ENCODE data around the gene PSAP.

PSAP gene

DNA sequence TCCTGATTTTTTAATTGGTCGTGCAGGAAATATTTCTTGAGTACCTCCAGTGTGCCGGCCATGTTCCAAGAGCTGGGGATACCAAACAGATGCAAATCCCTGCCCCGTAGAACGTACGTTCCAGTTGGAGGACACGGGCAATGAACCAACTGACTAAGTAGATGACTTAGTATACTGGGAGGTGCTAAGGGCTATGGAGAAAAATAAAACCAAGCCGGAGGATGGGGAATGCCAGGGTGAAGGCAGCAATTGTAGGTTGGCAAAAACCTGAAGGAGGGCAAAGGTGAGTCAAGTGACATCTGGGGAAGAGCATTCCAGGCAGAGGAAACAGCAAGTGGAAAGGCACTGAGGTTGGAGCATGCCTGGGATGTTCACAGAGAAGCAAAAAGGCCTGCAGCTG lies 70.9 kb downstream of the PSAP start:
- DNase-seq: no peak

DNA sequence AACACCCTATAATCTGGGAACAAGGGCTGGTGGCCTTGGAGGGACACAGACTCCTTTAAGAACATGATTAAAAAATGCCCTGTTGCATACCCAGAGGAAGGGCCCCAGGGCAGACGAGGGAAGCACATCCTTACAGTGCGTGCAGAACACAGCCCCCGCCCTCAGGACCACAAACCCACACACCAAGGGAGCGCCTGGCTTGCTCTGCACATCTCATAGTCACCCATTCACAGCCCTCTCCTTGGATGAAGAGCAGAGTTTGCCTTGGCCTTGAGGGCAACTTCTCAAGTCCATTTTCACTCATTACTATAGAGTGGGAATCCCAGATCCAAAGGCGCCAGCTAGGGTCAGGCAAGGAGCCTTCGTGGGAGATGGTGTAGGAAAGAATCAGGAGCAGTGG lies 71.4 kb downstream of the PSAP start:
- no peak for DNase-seq

DNA sequence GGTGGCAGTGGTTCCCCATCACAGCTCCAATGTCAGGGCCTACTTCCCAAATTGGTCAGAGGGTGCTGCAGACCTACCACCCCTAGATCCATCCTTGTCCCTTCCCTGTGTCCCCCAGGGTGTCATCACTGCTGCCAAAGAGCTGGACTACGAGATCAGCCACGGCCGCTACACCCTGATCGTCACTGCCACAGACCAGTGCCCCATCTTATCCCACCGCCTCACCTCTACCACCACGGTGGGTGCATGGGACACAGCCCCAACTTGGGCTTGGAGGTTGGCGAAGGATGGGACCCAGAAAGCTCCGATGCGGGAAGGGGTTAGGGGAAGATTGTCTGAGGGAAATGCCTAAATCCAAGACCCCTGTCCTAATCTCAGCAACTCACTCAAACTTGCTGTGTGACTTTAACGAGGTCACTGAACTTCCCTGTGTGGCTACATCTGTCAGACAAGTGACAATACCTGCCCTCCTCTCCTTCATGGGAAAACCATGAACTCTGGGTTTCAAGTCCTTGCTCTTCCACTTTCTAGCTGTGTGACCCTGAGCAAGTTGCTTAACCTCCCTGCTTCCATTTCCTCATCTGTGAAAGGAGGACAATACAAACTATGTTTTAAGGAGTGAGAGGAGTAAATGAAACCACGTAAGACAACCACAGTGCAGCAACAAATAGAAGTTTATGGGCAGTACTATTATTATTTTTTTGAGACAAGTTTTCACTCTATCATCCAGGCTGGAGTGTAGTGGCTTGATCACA lies 72.8 kb downstream of the PSAP start:
- DNase-seq: no peak

GRCh38 chr10:71777213-71777985 lies 73.7 kb downstream of the PSAP start:
- DNase-seq: no peak

DNA sequence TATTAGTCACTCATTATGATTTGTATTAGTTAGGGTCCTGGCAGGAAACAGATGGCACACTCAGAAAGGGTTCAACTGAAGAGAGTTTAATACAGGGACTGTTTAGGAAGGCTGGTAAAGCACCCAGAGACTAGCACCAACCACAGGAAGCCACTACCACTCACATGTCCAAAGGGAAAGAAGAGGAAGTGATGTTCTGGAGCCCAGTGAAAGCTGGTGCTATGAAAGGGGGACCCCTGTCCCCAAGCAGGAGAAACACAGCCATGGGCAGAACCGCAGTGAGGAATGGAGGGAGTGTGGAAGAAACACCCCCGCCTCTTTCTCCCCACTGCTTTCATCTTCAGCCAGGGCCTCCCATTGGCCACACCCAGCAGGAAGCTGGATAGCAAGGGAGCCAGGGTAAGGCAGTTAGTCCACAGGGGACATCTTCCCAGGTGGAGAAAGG lies 74.5 kb downstream of the PSAP start:
- DNase-seq: no peak

- DNase-seq: no peak
Measured at GRCh38 chr10:71774916-71775702, 75.9 kb downstream of the PSAP start.

DNA sequence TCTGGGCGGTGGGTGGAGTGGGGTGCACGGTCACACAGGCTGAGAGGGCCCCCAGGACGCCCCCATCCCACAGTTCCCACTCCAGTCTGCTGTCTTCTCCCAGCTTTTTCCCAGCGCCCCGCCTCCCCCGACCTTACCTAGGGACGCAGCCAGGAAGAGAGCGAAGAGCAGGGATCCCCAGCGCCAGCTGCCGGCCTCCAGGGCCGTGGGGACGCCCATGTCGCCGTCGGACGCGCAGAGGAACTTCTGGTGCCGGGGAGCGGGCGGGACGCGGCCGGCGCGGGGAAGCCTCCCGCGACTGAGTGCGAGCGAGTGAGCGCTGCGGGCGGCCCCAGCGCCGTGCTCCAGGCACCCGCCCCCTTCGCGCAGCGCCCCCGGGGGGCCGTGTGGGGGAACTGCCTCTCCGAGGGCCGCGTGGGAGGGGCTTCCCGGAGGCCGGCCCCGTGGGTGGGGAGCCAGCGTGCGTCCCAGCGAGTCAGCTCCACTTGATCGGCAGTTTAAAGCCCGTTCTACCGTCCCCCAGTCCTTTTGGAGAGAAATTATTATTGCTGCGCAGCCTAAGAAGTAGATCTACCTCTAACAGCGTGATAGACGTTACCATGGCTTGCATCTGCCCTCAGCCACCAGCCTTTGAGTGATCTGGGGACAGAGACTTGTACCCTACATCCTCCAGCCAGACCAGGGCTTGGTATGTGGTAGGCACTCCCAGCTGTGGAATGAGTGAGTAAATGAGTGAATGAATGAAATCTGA lies 77.7 kb downstream of the PSAP start, which contains the start of gene VSIR:
Gene VSIR, minus strand, starts transcription at position 300 of the 751 bp plus-strand sequence. Its CDS starts 81 bp downstream, at position 219.
- no peak for DNase-seq

DNA sequence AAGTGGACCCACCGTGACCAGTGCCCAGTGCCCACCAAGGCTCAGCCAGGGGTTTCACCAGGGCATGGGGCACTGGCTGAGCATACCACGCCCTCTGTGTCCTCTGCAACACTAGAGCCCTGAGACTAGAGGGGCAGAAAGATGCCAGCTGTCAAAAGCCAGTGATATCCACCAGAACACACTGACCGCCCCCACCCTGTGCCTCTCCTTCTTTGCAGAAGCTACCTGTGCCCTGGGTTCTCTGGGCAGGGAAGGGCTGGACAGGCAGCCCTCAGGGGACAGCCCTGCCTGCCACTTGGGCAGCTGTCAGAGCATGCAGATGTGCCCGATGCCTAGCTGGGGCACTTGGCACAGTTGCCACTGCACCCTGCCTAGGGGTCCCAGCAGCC lies 78.2 kb downstream of the PSAP start:
- no peak for DNase-seq

GRCh38 chr10:71771821-71772617 lies 79.0 kb downstream of the PSAP start:
- DNase-seq: no peak

DNA sequence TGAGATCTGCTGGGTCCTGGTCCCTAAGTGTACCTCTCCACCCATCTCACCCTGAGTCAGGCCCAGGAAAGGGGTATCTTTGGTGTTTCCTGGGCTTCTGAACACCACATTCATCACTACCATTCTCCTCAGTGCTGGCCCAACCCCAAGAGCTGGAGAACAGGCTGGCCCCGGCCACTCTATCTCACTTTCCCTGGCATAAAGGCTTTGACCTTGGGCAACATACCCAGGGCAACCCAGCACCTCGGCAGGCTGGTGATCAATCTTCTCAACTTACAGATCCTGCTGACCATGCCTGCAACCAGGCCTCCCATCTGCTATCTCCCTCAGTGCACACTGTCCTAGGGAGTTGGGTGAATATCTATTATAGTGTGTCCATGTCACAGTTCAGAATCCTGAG lies 79.8 kb downstream of the PSAP start:
- no peak for DNase-seq

- no peak for DNase-seq
Measured at GRCh38 chr10:71770789-71771188, 80.3 kb downstream of the PSAP start.

DNA sequence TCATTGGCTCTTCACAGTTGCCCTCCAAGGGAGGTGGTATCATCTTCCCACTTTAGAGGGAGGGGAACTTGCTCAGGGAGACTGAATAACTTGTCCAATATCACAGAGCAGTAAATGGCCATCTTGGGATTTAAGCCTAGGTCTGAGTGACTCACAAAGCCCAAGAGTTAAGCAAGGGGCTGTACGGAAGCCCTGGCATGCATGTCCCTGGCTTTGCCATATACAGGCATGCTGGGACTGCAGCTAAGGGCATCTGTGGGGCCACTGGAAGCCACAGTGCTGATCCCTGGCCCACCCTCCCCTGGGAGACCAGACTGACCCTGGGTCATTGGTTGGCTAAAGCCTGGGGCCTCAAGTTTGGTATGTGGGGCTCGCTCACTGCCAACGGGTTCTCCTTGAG lies 80.8 kb downstream of the PSAP start:
- no peak for DNase-seq

GRCh38 chr10:71769279-71769823 lies 81.7 kb downstream of the PSAP start:
- no peak for DNase-seq

- DNase-seq: no peak
Measured at GRCh38 chr10:71767420-71768035, 83.5 kb downstream of the PSAP start.

DNA sequence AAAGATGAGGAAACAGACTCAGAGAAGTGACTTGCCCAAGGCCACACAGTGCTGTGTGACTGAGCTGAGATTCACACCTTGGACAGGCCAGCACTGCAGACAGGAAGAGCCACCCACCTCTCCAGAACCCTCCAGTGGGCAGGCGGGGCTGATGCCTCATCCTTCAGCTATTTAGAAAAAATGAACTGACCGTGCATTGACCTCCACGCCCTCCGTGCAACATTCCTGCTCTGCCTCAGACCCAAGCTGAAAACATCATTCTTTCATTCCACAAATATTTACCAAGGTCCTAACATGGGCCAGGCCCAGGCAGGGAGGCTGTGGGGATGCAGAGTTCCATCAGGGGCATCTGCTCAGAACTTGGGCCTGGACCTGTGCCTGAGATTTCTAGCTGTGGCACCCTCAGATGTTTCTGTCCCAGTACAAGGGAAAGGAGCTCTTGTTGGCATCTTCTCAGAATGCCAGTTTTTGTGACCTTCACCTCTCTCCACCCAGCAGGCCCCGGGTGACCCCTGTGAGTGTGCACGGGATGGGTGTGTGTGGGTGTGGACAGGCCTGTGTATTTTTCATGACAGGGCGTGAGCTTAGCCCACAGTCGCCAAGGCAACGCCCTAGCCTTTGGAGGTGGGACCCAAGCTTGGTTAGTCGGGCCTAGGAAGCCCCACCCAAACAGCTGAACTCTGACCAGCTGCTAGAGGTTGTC lies 84.2 kb downstream of the PSAP start:
- DNase-seq: no peak

All from NCI-H524 treated with DMSO at 0.1 percent for 48 hours (cell line).